ENCODE measurements around the gene THADA. TPM values are rescaled to one million over a fixed set of nuclear protein-coding genes. Genes with fewer than 3 reads are reported as not detected.
A peak's percentile ranks its signal among the peaks of the same experiment; 100 is the strongest.

THADA gene
- polyA plus RNA-seq, 3 donors = 7.3 to 11.2 (median 9.7) TPM

GRCh38 chr2:43520919-43521318 is 74.9 kb downstream of the THADA start:
- Histone ChIP-seq H3K36me3 (replicated peaks in 1 of 2; ENCODE audit: control insufficient read depth in 1 of 2, insufficient read depth in 2 of 2, low read length in 2 of 2) (peaks cover 0 to 11% of the 10 kb centered on the region in 2 donors), H3K4me3 (replicated peaks in 1 of 3; ENCODE audit: low read depth in 2 of 3, low read length in 3 of 3) (no peak overlapping the region), H3K79me2 (ENCODE audit: insufficient read depth, low read length) (peaks cover 3% of the 10 kb centered on the region), H3K4me1 (ENCODE audit: control insufficient read depth in 1 of 2, insufficient read depth in 2 of 2, low read length in 2 of 2) (peaks cover 11 to 12% of the 10 kb centered on the region in 2 donors), H3K4me2 (replicated peaks; ENCODE audit: extremely low read depth, low read length, poor library complexity, severe bottlenecking) (no peak overlapping the region), H3K9ac (ENCODE audit: insufficient read depth, low read length, poor library complexity, severe bottlenecking) (no peak overlapping the region), H3K9me3 (replicated peaks in 1 of 2; ENCODE audit: control insufficient read depth in 1 of 2, insufficient read depth in 1 of 2, low read length in 2 of 2) (peaks cover 0 to 3% of the 10 kb centered on the region in 2 donors), H3K27ac (ENCODE audit: low read depth in 1 of 2, low read length in 2 of 2) (no peak overlapping the region), H2AFZ (ENCODE audit: insufficient read depth, low read depth, low read length, poor library complexity, severe bottlenecking) (no peak overlapping the region), H3K27me3 (ENCODE audit: control insufficient read depth in 2 of 2, insufficient read depth in 2 of 2, low read length in 2 of 2) (no peaks in the 10 kb centered on the region), H4K20me1 (ENCODE audit: insufficient read depth, low read length) (no peaks in the 10 kb centered on the region)
- Mint-ChIP-seq H3K27ac (peak overlapping the region in 1 of 7 donors; percentile 58), H3K27me3 (ENCODE audit: low read depth in 3 of 3) (peaks cover 0 to 1% (median 0%) of the 10 kb centered on the region in 3 donors), H3K9me3 (peaks cover 0 to 5% (median 0%) of the 10 kb centered on the region in 7 donors), H3K4me3 (no peak overlapping the region), H3K4me1 (peaks cover 16% of the 10 kb centered on the region), H3K36me3 (peaks cover 18 to 22% of the 10 kb centered on the region in 2 donors)
- no peak for DNase-seq
- TF ChIP-seq CTCF (IDR thresholded peaks at IDR 0.05) = no peak
- 88% methylated on average over 2 of the region's 2 CpGs for WGBS (ENCODE audit: insufficient coverage)
- intact Hi-C loops (cut with micrococcal nuclease) = no loop called here

- peak; percentile 32 to 68 (median 55) for DNase-seq
- peaks cover 0 to 1% (median 0%) of the 10 kb centered on the region in 3 donors for H3K27me3 Mint-ChIP-seq (ENCODE audit: low read depth in 3 of 3)
- H3K27ac Mint-ChIP-seq = peak overlapping the region; percentile 72 to 88 (median 84)
- Histone ChIP-seq H3K79me2 (ENCODE audit: insufficient read depth, low read length) (peaks cover 3% of the 10 kb centered on the region), H3K4me2 (replicated peaks; ENCODE audit: extremely low read depth, low read length, poor library complexity, severe bottlenecking) (peak overlapping the region; percentile 36), H3K4me3 (replicated peaks in 1 of 3; ENCODE audit: low read depth in 2 of 3, low read length in 3 of 3) (peak overlapping the region in 1 of 3 experiments; percentile 37), H3K4me1 (ENCODE audit: control insufficient read depth in 1 of 2, insufficient read depth in 2 of 2, low read length in 2 of 2) (peaks cover 11 to 12% of the 10 kb centered on the region in 2 donors), H4K20me1 (ENCODE audit: insufficient read depth, low read length) (no peaks in the 10 kb centered on the region), H2AFZ (ENCODE audit: insufficient read depth, low read depth, low read length, poor library complexity, severe bottlenecking) (peak overlapping the region; percentile 53), H3K9me3 (replicated peaks in 1 of 2; ENCODE audit: control insufficient read depth in 1 of 2, insufficient read depth in 1 of 2, low read length in 2 of 2) (no peaks in the 10 kb centered on the region), H3K27ac (ENCODE audit: low read depth in 1 of 2, low read length in 2 of 2) (peak overlapping the region in 1 of 2 donors; percentile 85), H3K36me3 (replicated peaks in 1 of 2; ENCODE audit: control insufficient read depth in 1 of 2, insufficient read depth in 2 of 2, low read length in 2 of 2) (no peaks in the 10 kb centered on the region), H3K9ac (ENCODE audit: insufficient read depth, low read length, poor library complexity, severe bottlenecking) (no peak overlapping the region), H3K27me3 (ENCODE audit: control insufficient read depth in 2 of 2, insufficient read depth in 2 of 2, low read length in 2 of 2) (no peaks in the 10 kb centered on the region)
- intact Hi-C loops (cut with micrococcal nuclease) = no loop called here
- H3K4me1 Mint-ChIP-seq = peaks cover 16% of the 10 kb centered on the region
- WGBS (ENCODE audit: insufficient coverage) = 83% methylated on average over 1 of the region's 2 CpGs
- H3K4me3 Mint-ChIP-seq = peak overlapping the region in 1 of 2 donors; percentile 47
- H3K36me3 Mint-ChIP-seq = peaks cover 6 to 10% of the 10 kb centered on the region in 2 donors
- no peak for TF ChIP-seq CTCF (IDR thresholded peaks at IDR 0.05)
- H3K9me3 Mint-ChIP-seq = no peaks in the 10 kb centered on the region
Measured at GRCh38 chr2:43519643-43520221, 76.1 kb downstream of the THADA start.

All from CD14-positive monocyte (primary cell).